IMR-90 (cell line): ENCODE measurements around the gene SLC6A13. TPM values are rescaled to one million over a fixed set of nuclear protein-coding genes. Genes with fewer than 3 reads are reported as not detected.

ENCODE experiments used
- ATAC-seq: fragments of 200-7000 bp; cut with Tn5 transposase; 2 replicates; pipeline ENCODE4 v1.9.1; 2020; ENCODE audit warnings: low read depth, mild to moderate bottlenecking, moderate library complexity
- BruUV-seq: library from RNA; stranded (reverse); fragments of 400-500 nt; replicated peaks from 2 replicates; lab custom pipeline; 2021; lab: Mats Ljungman, UMichigan
- CTCF ChIA-PET: fragments of 300-600 bp; formaldehyde crosslinking; extraction: SDS; loops from one replicate; lab custom pipeline; 2021; ENCODE audit warnings: antibody characterized with exemption; lab: Yijun Ruan, JAX
- POLR2A ChIA-PET: fragments of 300-600 bp; sonication (Branson Sonifier 250); formaldehyde crosslinking; loops from one replicate; lab custom pipeline; 2022; ENCODE audit warnings: antibody characterized with exemption; ENCODE audit not compliant: unreplicated experiment; lab: Charles Lee
- DNase-seq: peaks from one replicate; pipeline ENCODE4 v3.0.0; 2013
- H2AFZ ChIP-seq: replicated peaks from 2 replicates; pipeline ENCODE3; 2013; ENCODE audit warnings: low read length, mild to moderate bottlenecking; ENCODE audit not compliant: poor library complexity
- H2AK5ac ChIP-seq: 2 replicates; pipeline ENCODE4 v1.6.1; 2013; ENCODE audit warnings: low read depth, low read length, inconsistent platforms
- H2AK9ac ChIP-seq: replicated peaks from 2 replicates; pipeline ENCODE3; 2013; ENCODE audit warnings: mild to moderate bottlenecking, low read depth, low read length, moderate library complexity; ENCODE audit not compliant: poor library complexity
- H2BK120ac ChIP-seq: 2 replicates; pipeline ENCODE4 v1.6.1; 2013; ENCODE audit warnings: low read depth, low read length, inconsistent platforms
- H2BK15ac ChIP-seq: 3 replicates; pipeline ENCODE4 v1.6.1; 2013; ENCODE audit warnings: low read depth, low read length, inconsistent platforms
- H2BK20ac ChIP-seq: 2 replicates; pipeline ENCODE4 v1.6.1; 2013; ENCODE audit warnings: low read depth, mild to moderate bottlenecking, inconsistent platforms, low read length, moderate library complexity
- H2BK5ac ChIP-seq: 2 replicates; pipeline ENCODE4 v1.6.1; 2013; ENCODE audit warnings: mild to moderate bottlenecking, low read depth, low read length, inconsistent platforms; ENCODE audit not compliant: poor library complexity, severe bottlenecking
- H3K14ac ChIP-seq: replicated peaks from 2 replicates; pipeline ENCODE4 v1.6.1; 2013; ENCODE audit warnings: low read depth, low read length, inconsistent platforms
- H3K18ac ChIP-seq: 2 replicates; pipeline ENCODE4 v1.6.1; 2013; ENCODE audit warnings: low read depth, low read length, control low read depth
- H3K23ac ChIP-seq: 2 replicates; pipeline ENCODE4 v1.6.1; 2013; ENCODE audit warnings: low read depth, low read length, inconsistent platforms
- H3K27ac ChIP-seq: 2 replicates; pipeline ENCODE4 v1.5.1; 2013; ENCODE audit warnings: mild to moderate bottlenecking, control low read depth, low read length; ENCODE audit not compliant: insufficient read depth
- H3K27me3 ChIP-seq: 2 replicates; pipeline ENCODE4 v1.6.1; 2013; ENCODE audit warnings: low read length; ENCODE audit not compliant: control insufficient read depth, insufficient read depth
- H3K36me3 ChIP-seq: 2 replicates; pipeline ENCODE4 v1.6.1; 2013; ENCODE audit warnings: low read length, mixed read lengths; ENCODE audit not compliant: control insufficient read depth, insufficient read depth
- H3K4ac ChIP-seq: 2 replicates; pipeline ENCODE4 v1.6.1; 2013; ENCODE audit warnings: low read depth, low read length, inconsistent platforms
- H3K4me1 ChIP-seq: 2 replicates; pipeline ENCODE4 v1.6.1; 2013; ENCODE audit warnings: low read length, mixed read lengths; ENCODE audit not compliant: control insufficient read depth, insufficient read depth
- H3K4me2 ChIP-seq: 2 replicates; pipeline ENCODE4 v1.6.1; 2013; ENCODE audit warnings: low read depth, mild to moderate bottlenecking, control low read depth, low read length, moderate library complexity
- H3K4me3 ChIP-seq: 2 replicates; pipeline ENCODE4 v1.5.1; 2013; ENCODE audit warnings: low read depth, mild to moderate bottlenecking, control low read depth, low read length, moderate library complexity; ENCODE audit not compliant: insufficient read depth
- H3K56ac ChIP-seq: 2 replicates; pipeline ENCODE4 v1.6.1; 2013; ENCODE audit warnings: low read length, inconsistent platforms; ENCODE audit not compliant: insufficient read depth; ENCODE audit errors: extremely low read depth
- H3K79me1 ChIP-seq, 2 experiments: 2 replicates each; pipeline ENCODE4 v1.6.1; 2013; ENCODE audit warnings: low read length in 2 of 2, inconsistent platforms in 1 of 2, low read depth in 1 of 2
- H3K9ac ChIP-seq: 2 replicates; pipeline ENCODE4 v1.6.1; 2013; ENCODE audit warnings: low read depth, low read length, control low read depth
- H3K9me1 ChIP-seq: 2 replicates; pipeline ENCODE4 v1.6.1; 2013; ENCODE audit warnings: low read length, inconsistent platforms; ENCODE audit not compliant: insufficient read depth
- H3K9me3 ChIP-seq: 2 replicates; pipeline ENCODE4 v1.6.1; 2013; ENCODE audit warnings: low read length; ENCODE audit not compliant: control insufficient read depth, insufficient read depth
- H4K20me1 ChIP-seq: 2 replicates; pipeline ENCODE4 v1.6.1; 2013; ENCODE audit warnings: low read length, inconsistent platforms; ENCODE audit not compliant: insufficient read depth
- H4K5ac ChIP-seq: 2 replicates; pipeline ENCODE4 v1.6.1; 2013; ENCODE audit warnings: mild to moderate bottlenecking, low read depth, low read length, control low read depth
- H4K8ac ChIP-seq, 2 experiments: 2 replicates each; pipeline ENCODE4 v1.6.1; 2013; ENCODE audit warnings: low read depth in 2 of 2, low read length in 2 of 2, control low read depth in 1 of 2, inconsistent platforms in 1 of 2
- H4K91ac ChIP-seq: 2 replicates; pipeline ENCODE4 v1.6.1; 2013; ENCODE audit warnings: low read depth, low read length, inconsistent platforms; ENCODE audit not compliant: insufficient read depth
- WGBS, 2 experiments: methylation state at CpG; one replicate each; pipeline versions ENCODE4 v1.1.5 to v1.1.7; 2013; ENCODE audit warnings: missing lambda C conversion rate in 2 of 2; ENCODE audit not compliant: insufficient read length in 1 of 2; ENCODE audit errors: extremely low coverage in 2 of 2; 5-methylcytosine and 5-hydroxymethylcytosine counted together
- dilution Hi-C: fragments of 300-500 bp; cut with HindIII; formaldehyde crosslinking; loops from one replicate; pipeline ENCODE4 v1.14.3; 2018; ENCODE audit warnings: low sequenced_read_pairs; ENCODE audit not compliant: unreplicated experiment
- in situ Hi-C: fragments of 300-500 bp; cut with MboI; formaldehyde crosslinking; loops from 3 replicates; pipeline ENCODE4 v1.14.3; 2019; ENCODE audit warnings: low sequenced_read_pairs, inconsistent platforms, mixed read lengths
- intact Hi-C: fragments of 100-400 bp; cut with micrococcal nuclease; formaldehyde crosslinking; loops from 2 replicates; pipeline ENCODE4 v1.10.0; 2022
- polyA plus RNA-seq, 3 experiments: library from polyadenylated mRNA; depleted of rRNA; stranded (reverse); fragments of >200 nt; gene quantifications; 2 replicates each; pipeline ENCODE4 v1.2.3, GENCODE V29; 2012; ENCODE audit warnings: low replicate concordance in 1 of 3
- total RNA-seq: library from RNA; depleted of rRNA; stranded (reverse); fragments of >200 nt; gene quantifications from 2 replicates; pipeline ENCODE4 v1.2.3, GENCODE V29; 2012
- TF ChIP-seq, protein P1 (sequence below): conservative IDR thresholded peaks from 2 replicates; pipeline ENCODE4 v1.5.1; 2012; ENCODE audit warnings: mild to moderate bottlenecking, low read depth, low read length, improper control_type of control experiment

SLC6A13 gene
- total and polyA plus RNA-seq, 2 of the 4 experiments (the other 2 are of a cell fraction): under 0.01 to 0.10 TPM

GRCh38 chr12:195951-196350, 66.7 kb downstream of the SLC6A13 start:
- H4K91ac ChIP-seq: no peak overlapping the region
- no peak overlapping the region for H2BK5ac ChIP-seq
- dilution Hi-C loops (no loop called here), in situ Hi-C loops (no loop called here), intact Hi-C loops (no loop called here)
- H3K9me3 ChIP-seq: peaks cover 2% of the 10 kb centered on the region; the same call in 1 of the 2 replicates
- no TSS peak for BruUV-seq
- H3K27me3 ChIP-seq: peaks cover 56% of the 10 kb centered on the region
- no peak overlapping the region for H3K14ac ChIP-seq
- no peak for ATAC-seq
- no peak overlapping the region for H3K23ac ChIP-seq
- H3K4ac ChIP-seq: no peak overlapping the region
- H3K9me1 ChIP-seq: peaks cover 1% of the 10 kb centered on the region; the same call in 1 of the 2 replicates
- H3K9ac ChIP-seq: no peak overlapping the region
- no peak for DNase-seq
- WGBS, 2 experiments: no CpG with 5 or more reads among the region's 15 CpGs
- no peak overlapping the region for H4K8ac ChIP-seq
- no peak overlapping the region for H3K27ac ChIP-seq
- no peak overlapping the region for H2BK15ac ChIP-seq
- CTCF ChIA-PET: no interaction called here
- no peaks in the 10 kb centered on the region for H4K20me1 ChIP-seq
- H3K4me3 ChIP-seq: no peak overlapping the region
- no peak overlapping the region for H2BK20ac ChIP-seq
- no peaks in the 10 kb centered on the region for H3K36me3 ChIP-seq
- H3K4me1 ChIP-seq: no peaks in the 10 kb centered on the region
- H4K5ac ChIP-seq: no peak overlapping the region
- POLR2A ChIA-PET: no interaction called here
- H2AK5ac ChIP-seq: no peak overlapping the region
- no peak overlapping the region for H3K56ac ChIP-seq
- no peak overlapping the region for H2AK9ac ChIP-seq
- H2AFZ ChIP-seq: no peak overlapping the region
- no peaks in the 10 kb centered on the region for H3K79me1 ChIP-seq
- H2BK120ac ChIP-seq: no peak overlapping the region
- H3K18ac ChIP-seq: no peak overlapping the region
- TF ChIP-seq, protein P1, sequence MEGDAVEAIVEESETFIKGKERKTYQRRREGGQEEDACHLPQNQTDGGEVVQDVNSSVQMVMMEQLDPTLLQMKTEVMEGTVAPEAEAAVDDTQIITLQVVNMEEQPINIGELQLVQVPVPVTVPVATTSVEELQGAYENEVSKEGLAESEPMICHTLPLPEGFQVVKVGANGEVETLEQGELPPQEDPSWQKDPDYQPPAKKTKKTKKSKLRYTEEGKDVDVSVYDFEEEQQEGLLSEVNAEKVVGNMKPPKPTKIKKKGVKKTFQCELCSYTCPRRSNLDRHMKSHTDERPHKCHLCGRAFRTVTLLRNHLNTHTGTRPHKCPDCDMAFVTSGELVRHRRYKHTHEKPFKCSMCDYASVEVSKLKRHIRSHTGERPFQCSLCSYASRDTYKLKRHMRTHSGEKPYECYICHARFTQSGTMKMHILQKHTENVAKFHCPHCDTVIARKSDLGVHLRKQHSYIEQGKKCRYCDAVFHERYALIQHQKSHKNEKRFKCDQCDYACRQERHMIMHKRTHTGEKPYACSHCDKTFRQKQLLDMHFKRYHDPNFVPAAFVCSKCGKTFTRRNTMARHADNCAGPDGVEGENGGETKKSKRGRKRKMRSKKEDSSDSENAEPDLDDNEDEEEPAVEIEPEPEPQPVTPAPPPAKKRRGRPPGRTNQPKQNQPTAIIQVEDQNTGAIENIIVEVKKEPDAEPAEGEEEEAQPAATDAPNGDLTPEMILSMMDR: no peak
- H3K4me2 ChIP-seq: no peak overlapping the region
